GM12892 (cell line): ENCODE measurements around the gene KDM2B.

ENCODE experiments used
- POLR2A ChIP-seq: IDR thresholded peaks from 2 replicates; pipeline ENCODE4 v1.6.1; 2011; ENCODE audit warnings: low read depth, low read length, control low read depth
- POLR2AphosphoS5 ChIP-seq: IDR thresholded peaks from 2 replicates; pipeline ENCODE4 v1.6.1; 2011; ENCODE audit warnings: low read depth, low read length, control low read depth
- TAF1 ChIP-seq: IDR thresholded peaks from 2 replicates; pipeline ENCODE4 v1.6.1; 2011; ENCODE audit warnings: low read depth, mild to moderate bottlenecking, control low read depth, low read length, borderline replicate concordance

DNA sequence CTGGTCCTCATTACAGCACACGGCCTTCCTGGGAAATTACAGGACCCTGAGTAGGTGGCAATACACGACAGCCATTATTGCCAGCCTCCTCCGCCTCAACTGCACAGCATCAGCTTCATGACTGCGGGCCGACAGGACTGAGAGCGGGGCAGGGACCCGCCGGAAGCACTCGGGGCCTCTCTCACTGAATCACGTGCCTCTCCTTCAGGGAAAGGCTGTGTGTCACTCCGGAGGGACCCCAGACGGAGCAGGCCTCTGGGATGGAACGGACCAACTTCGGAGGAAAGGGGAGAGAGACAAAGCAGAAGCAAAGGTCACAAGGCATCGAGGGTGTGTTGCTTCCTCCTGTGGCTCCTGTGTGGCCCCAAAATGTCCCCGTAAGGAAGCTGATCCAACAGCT is 90.9 kb downstream of the KDM2B start:
- no peak for TF ChIP-seq POLR2AphosphoS5
- TF ChIP-seq POLR2A, result no peak
- TF ChIP-seq TAF1, result no peak
